HUDEP-2 (cell line): Measurements from ENCODE around the gene CCDC178.
"Not testable (repeated sequence)": the region's sequence is repeated elsewhere in the genome, so short reads cannot be mapped to it uniquely, and the experiment has no call there.

ENCODE experiments used
- DNase-seq, 76 experiments: peaks; one replicate each; lab custom pipeline; 2025; ENCODE audit not compliant: unreplicated experiment in 76 of 76; lab: John Stamatoyannopoulos, UW

Gene CCDC178

DNA sequence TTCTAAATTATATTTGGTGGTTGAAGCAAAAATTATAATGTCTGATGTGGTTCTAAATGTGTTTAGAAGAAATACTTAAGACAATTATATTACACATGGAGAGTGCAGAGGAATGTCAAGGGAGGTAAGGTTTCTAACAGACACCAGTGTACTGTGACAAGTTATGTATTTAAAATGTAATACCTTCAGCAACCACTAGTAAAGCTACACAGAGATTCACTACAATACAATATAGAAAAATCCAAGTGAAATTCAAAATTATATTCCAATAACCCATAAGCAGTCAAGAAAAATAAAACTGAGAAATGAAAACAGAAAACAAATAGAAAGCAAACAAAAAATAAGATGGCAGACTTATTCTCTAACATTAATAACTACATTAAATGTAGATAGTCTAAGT is 418.2 kb downstream of the CCDC178 start:
- no peak for DNase-seq

DNA sequence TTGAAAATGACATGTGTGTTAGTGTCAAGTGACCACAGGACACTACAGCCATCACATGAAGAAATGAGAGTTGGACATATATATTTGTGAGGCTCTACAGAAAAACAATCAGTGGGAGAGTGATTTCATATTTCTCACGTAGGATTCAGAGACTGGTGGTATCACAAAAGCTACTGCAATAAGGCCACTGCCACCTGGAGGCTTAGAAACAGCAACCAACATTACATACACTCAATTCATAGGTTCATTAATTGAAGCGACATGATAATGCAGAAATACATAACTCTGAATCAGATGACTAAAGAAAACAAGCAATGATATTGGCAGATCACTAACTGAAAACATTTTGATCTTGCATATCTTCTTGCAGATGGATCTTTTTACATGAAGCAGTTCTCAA is 419.6 kb downstream of the CCDC178 start:
- peak in 1 of 76 experiments; percentile 5 for DNase-seq

DNA sequence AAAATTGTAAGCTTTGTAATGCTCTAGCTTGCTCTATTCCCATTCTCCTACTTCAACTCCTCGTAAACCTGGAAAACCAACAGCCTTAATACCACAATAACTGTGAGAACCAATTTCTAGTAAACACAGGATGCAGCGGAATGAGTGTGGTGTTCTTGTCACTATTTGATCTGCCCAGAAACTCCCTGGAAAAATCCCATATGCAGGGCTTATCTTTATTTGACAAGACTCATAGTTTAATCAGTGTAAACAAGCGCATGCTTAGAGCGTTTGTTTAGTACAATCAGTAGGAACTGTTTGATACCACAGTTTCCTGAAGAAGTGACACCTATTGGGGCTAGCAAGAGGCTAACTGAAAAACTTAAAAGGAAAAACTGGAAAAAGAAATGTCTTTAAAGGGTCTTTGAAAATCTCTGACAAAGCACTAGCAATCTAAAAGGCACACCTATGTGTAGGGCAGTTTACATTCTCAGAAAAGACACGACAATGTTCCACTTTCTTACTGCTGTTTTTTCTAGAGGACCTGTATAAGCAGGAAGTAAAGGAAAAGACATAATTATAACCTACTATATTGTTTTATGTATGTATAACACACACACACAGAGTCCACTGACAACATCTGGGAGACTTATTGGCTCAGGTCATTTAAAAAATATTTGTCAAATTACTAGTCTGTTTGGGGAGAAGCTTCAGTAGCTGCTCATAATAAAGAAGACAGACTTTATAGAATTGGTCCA is 426.3 kb downstream of the CCDC178 start:
- DNase-seq: no peak

DNA sequence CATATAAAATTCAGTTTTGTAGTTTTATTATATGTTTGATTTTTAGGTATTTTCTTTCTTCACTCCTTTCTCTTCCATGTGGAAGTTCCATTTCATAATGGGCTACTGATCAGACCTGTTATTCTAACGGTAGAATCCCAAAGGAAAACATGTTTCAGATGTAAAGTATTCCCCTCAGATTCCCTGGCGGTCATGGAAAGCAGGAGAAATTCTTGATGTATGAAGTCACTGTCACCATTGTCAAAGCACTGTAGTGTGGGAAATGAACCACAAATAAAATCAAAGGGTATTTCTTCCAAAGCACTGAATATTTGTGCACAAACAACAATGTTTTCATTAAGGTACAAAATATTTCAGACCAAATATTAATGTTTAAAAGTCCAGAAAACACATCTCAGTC is 430.4 kb downstream of the CCDC178 start:
- DNase-seq: no peak

DNA sequence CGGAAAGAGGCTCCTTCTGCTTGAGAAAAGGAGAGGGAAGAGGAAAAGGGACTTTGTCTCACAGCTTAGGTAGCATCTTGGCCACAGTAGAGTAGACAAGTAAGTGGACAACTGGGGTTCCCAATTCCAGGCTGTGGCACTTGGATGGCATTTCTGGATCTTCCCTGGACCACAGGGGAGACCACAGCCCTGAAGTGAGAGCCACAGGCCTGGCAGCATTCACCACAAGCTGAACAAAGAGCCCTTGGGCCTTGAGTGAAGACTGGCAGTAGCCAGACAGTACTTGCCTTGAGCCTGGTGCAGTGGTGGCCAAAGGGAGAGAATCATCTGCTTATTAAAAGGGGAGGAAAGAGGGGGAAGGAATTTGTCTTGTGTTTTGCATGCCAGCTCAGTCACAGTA is 441.6 kb downstream of the CCDC178 start:
- DNase-seq: no peak

DNA sequence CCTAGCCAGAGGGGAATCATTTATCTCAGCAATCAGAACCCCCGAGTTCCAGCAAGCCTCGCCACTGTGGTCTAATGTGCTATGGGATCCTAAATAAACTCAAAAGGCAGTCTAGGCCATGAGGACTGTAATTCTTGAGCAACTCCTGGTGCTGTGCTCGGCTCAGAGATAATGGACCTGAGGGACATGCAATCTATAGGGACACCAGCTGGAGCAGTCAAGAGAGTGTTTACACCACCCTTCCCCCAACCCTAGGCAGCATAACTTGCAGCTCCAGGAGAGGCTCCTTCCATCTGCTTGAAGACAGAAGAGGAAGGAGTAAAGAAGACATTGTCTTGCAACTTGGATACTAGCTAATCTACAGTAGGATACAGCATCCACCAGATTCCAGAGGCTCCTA is 442.2 kb downstream of the CCDC178 start:
- DNase-seq: peak in 2 of 76 experiments; percentile 7 to 16

DNA sequence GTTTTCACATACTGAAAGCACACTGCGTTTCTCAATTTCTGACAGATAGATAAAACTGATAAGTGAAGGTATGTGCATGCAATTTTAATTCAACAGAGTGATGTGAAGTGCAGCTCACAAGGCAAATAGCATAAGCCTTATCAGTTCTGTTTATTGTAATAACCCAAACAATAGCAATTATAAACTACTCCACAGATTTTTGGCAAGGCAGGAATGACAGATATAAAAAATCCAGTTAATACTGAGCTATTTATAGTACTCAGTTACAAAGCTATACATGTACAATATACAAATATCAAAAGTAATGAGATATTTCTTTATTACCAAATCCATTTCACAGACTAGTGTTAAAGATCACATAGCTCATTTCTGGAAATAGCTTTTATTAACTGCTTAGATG is 456.8 kb downstream of the CCDC178 start:
- DNase-seq: no peak

DNA sequence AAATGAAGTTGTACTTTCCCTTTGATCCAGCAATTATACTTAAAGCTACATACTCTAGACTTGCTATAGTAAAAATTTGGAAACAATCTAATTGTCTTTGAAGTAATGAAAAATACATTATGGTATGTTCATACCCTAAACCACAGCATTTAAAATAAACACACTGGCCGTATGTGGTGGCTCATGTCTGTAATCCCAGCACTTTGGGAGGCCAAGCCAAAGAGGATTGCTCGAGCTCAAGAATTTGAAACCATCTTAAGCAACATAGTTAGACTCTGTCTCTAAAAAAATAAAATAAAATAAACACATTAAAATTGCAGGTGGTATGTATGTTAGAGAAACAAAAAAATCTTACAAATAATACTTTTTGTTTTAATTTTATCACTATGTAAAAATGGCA is 459.6 kb downstream of the CCDC178 start:
- DNase-seq: no peak

DNA sequence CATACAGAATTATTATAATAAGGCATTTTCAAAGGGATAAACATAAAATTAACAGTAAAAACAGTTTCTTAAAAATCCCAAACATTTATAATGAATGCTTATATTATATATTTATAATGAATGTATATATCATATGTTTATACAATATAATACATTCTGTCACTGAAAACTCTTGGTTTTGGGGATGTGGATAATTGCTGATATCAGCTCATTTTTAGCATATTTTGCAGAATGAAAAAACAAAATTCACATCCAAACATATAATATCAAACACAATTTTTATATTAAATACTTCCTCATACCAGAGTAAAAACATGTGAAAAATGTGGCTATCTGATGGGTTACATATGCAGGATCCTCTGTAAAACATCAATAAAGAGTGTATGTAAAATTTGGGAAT is 465.0 kb downstream of the CCDC178 start:
- DNase-seq: no peak

DNA sequence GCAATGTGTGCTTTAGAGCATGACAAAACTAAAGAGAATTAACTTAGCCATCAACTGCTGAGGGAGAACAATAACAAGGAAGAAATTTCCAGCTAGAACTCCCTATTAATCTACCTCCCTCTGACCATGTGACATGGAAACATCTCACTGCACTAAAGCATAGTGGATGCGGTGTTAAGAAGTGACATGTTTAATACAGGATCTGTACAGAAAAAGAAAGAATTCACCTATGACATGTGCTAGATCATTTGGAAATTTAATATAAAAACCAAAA is 465.4 kb downstream of the CCDC178 start:
- DNase-seq: no peak

DNA sequence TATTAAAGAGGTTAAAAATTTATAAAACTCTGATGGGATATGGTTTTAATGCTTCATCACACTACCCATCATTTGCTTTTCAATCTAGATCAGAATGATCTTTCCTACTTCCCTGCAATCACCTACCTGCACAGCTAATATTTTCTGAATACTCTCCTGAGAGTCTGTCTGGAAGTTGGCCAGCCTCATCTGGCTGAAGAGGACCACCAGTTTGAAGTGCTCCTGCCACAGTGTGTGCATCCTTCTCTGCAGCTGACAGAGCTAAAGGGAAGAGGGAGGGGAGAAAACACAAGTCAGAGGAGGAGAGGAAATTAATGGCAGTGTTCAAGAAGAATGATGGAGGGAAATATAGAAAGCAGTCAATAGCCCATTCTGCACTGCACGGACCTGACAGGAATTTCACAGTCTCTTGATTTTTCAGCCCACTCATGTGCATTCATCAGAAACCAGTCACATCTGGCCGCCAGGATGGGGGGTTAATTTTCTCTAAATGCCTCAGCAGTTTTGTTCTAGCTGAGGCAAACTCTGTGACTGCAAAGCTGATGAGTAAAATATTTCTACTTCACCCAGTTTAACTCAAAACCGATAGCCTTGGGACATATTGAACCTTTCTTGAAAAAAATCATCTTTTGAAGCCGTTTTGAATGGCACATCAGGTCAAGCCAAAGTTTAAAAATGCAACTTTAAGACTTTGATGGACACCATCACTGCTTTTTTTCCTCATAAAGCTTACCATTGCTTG is 465.9 kb downstream of the CCDC178 start:
- no peak for DNase-seq

DNA sequence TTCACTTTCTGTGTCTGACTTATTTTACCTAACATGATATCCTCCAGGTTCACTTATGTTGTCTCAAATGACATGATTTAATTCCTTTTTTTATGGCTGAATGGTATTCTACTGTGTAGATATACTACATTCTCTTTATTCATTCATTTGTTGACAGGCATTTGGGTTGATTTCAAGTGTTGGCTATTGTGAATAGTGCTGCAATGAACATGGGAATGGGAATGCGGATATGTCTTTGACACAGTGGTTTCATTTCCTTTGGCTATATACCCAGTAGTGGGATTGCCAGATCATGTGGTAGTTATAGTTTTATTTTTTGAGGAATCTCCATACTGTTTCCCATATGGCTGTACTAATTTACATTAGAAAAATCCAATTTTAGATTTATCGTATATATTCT is 472.3 kb downstream of the CCDC178 start:
- no peak for DNase-seq

DNA sequence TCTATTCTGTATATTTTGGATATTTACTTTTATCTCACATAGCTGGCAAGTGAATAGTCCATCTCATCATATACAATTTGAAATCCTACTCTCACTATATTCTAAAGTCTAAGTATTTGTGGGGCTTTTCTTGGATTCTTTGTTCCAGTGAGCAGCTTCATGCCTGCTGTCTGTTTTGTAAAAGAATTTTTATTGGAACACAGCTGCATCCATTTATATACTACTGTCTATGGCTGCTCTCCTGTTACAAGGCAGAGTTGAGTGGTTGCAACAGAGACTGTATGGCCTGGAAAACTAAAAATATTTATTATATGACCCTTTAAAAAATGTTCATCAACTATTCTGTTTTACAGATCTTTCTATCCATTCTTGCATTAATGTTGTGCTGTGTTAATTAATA is 474.4 kb downstream of the CCDC178 start:
- no peak for DNase-seq

DNA sequence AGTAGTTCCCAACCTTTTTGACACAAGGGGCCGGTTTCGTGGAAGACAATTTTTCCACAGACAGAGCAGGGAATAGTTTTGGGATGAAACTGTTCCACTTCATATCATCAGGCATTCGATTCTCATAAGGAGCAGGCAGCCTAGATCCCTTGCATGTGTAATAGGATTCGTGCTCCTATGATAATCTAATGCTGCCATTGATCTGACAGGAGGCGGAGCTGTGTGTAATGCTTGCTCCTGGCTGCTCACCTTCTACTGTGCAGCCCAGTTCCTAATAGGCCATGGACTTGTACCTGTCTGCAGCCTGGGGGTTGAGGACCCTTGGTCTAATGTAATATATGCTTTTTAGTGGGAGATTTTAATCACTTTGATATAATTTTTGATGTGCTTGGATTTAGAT is 479.0 kb downstream of the CCDC178 start:
- DNase-seq: no peak

DNA sequence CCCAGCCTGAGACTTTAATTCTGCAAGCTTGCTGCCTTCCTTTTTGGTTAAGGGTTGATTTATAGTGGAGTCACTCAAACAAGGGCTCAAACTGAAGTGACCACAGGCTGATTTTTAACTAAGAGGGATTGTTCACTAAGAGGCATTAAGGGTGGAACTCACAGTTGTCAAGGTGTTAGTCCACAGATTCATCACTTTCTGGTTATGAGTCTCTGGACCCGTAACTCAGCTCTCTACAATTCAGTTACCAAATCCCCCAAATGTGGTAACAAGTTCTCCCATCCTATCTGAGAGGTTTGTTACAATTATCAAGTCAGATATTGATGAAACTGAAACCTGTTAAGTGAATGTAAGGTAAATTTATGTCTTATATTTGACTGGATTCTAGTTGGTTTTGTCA is 481.8 kb downstream of the CCDC178 start:
- no peak for DNase-seq

DNA sequence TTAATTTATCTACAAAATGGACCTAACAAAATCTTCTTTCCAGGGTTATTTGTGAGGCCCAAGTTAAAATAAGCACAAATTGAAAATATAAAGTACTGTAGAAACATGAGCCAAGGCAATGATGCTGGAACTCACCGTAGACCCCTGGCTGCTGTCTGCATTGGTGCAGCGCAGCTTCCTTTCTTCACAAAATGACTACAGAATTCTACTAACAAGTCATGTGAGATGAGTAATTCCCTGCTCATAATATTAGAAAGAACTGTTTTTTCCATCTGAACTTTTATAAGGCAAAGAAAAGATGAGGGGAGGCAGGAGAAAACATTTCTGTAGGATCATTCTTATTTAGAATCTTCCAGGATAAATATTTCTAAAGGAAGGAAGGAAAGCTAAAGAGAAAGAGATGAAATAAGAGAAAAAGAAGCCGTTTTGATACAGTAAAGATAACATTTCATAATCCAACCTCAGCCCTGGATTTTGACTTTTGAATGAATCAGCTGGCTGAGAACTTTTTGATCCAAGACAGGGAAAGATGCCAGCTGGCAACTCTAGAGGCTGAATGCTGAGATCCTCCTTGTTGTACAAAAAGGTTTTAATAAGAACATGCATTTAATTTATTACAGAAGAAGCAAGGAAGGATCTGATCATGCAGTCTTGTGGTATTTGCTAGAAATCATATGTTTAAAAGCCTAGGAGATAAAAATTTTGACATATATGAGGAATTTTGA is 483.8 kb downstream of the CCDC178 start:
- DNase-seq: no peak

DNA sequence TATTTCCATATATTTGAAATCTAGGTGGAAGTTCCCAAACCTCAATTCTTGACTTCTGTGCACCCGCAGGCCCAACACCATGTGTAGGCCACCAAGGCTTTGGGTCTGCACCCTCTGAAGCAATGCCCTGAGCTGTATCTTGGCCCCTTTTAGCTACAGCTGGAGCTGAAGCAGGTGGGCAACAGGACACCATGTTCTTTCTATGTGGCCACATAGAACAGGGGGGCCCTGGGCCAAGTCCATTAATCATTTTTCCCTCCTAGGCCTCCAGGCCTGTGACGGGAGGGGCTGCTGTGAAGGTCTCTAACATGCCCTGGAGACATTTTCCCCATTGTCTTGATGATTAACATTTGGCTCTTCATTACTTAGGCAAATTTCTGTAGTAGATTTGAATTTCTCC is 488.2 kb downstream of the CCDC178 start:
- not testable (repeated sequence) for DNase-seq

DNA sequence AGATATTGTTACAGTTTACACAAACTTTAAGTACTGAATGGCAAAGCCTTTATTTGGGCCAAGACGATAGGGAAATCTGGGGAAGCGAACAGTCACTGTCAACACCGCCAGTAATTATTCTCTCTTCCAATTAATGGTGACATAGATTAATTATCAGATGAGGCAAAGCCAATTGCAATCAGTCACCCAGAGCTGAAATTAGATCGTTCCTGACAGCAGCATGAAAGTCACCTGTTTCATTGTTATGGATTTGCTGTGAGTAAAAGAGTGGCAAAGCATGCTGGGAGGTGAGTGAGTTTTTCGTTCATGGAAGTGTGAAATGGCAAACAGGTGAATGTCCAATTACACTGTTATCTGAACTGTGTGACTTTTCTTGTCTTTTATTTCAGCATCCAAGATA is 502.9 kb downstream of the CCDC178 start:
- DNase-seq: no peak

DNA sequence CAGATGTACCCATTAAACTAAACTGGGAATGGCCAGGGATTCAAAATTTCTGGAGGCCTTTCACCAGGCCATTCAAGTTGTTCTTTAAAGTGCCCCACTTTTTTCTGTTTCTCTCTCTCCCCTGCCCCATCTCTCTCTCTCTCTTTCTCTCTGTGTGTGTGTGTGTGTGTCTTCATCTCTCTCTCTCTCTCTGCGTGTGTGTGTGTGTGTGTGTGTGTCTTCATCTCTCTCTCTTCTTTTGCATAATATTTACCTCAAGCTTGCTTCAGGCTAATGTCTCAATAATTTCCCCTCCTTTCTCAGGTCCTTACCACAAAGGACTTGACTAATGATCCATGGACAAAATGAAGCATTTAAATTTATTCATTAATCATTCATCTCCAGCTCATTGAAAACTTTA is 503.5 kb downstream of the CCDC178 start:
- no peak for DNase-seq

DNA sequence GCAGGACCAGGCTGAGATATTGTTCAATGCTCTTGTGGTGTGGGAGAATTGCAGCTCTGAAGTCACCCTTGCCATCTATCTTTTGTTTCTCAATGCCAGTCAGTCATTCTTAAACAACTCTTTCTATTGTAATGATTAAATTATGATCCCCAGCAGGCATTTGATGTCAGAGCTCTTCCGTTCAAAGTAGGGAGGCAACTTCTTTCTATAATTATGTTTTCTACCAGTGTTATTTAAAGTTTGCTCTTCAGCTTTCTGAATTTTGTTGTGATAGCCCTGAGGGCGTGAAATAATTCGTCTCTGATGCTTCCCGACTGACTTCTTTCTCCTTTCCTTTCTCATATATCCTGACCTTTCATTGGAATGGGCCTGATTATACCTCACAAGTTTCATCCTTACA is 506.3 kb downstream of the CCDC178 start:
- DNase-seq: no peak

DNA sequence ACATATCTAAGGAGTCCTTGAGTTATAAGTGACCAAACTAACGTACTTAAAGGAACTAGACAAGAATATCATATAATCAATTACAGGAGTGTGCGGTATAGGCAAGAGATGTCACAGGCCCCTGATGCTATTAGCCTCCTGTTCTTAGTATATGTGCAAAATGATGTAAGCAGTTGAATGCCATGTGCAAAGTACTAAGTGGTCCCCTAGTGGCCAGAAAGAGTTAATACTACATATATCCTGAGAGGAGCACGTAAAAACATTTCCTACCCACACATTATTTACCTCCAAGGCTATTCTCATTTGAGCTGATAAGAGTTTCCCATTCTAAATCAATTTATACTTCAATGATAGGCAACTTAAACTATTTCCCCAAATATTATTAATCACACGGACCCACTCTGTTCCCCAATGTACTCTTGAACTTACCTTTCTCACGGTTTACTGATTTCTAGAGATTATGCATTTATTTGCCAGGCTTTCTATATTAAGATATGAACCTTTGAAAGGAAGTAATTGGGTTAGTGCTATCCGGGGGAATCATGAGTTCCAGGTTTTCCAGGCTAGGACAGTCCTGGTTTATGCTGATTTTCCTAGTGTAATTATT is 509.7 kb downstream of the CCDC178 start:
- DNase-seq: peak in 10 of 76 experiments; percentile 1 to 32 (median 20)

DNA sequence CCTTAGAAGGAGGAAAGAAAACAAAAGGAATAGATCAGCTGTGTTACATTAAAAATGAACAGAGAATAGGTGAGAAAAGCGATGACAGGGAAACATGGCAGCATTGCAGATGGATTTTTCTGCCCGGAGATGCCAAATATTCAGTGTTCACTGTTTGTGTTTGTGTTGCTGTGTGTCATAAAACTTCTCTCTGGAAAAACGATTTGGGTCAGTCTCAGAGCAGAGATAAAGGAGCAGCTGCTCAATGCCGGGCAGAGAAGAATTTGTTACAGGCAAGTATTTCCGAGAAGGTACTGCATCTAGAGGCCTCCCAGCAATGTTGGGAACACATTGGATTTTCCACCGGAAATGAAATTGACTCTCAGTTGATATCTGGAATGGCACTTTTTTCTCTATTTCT is 511.3 kb downstream of the CCDC178 start:
- DNase-seq: no peak
